ENCODE results near the gene SREK1.
A peak's percentile ranks its signal among the peaks of the same experiment; 100 is the strongest.
"Not testable (repeated sequence)": the region's sequence is repeated elsewhere in the genome, so short reads cannot be mapped to it uniquely, and the experiment has no call there.

The SREK1 gene

GRCh38 chr5:66144074-66144833 is at the start of gene SREK1:
Gene SREK1 (plus strand): TSS chr5:66144300. CDS start chr5:66144377, 77 bp downstream.
- Histone ChIP-seq H3K36me3 (ENCODE audit: control insufficient read depth, insufficient read depth, low read length) (no peaks in the 10 kb centered on the region), H3K9ac (ENCODE audit: low read length) (peak within 1 kb of the TSS; percentile 88), H3K4me3 (ENCODE audit: low read length) (peak within 1 kb of the TSS; percentile 62), H3K4me1 (ENCODE audit: control insufficient read depth, insufficient read depth, low read length) (peaks cover 6% of the 10 kb centered on the region), H3K27me3 (ENCODE audit: control insufficient read depth, insufficient read depth, low read length) (no peaks in the 10 kb centered on the region), H3K9me3 (ENCODE audit: control insufficient read depth, low read length) (no peaks in the 10 kb centered on the region)

GRCh38 chr5:66100851-66101250 is 43.2 kb upstream of the SREK1 start:
- H3K36me3 ChIP-seq (ENCODE audit: control insufficient read depth, insufficient read depth, low read length): no peaks in the 10 kb centered on the region
- no peak overlapping the region for H3K4me3 ChIP-seq (ENCODE audit: low read length)
- no peaks in the 10 kb centered on the region for H3K9me3 ChIP-seq (ENCODE audit: control insufficient read depth, low read length)
- H3K27me3 ChIP-seq (ENCODE audit: control insufficient read depth, insufficient read depth, low read length): no peaks in the 10 kb centered on the region
- no peak overlapping the region for H3K9ac ChIP-seq (ENCODE audit: low read length)
- H3K4me1 ChIP-seq (ENCODE audit: control insufficient read depth, insufficient read depth, low read length): no peaks in the 10 kb centered on the region

GRCh38 chr5:66113160-66113559 is 30.9 kb upstream of the SREK1 start:
- Histone ChIP-seq H3K4me3 (ENCODE audit: low read length) (no peak overlapping the region), H3K9me3 (ENCODE audit: control insufficient read depth, low read length) (no peaks in the 10 kb centered on the region), H3K27me3 (ENCODE audit: control insufficient read depth, insufficient read depth, low read length) (no peaks in the 10 kb centered on the region), H3K36me3 (ENCODE audit: control insufficient read depth, insufficient read depth, low read length) (no peaks in the 10 kb centered on the region), H3K4me1 (ENCODE audit: control insufficient read depth, insufficient read depth, low read length) (no peaks in the 10 kb centered on the region), H3K9ac (ENCODE audit: low read length) (no peak overlapping the region)

GRCh38 chr5:66118304-66118703 is 25.8 kb upstream of the SREK1 start:
- no peaks in the 10 kb centered on the region for H3K36me3 ChIP-seq (ENCODE audit: control insufficient read depth, insufficient read depth, low read length)
- H3K27me3 ChIP-seq (ENCODE audit: control insufficient read depth, insufficient read depth, low read length): no peaks in the 10 kb centered on the region
- no peak overlapping the region for H3K9ac ChIP-seq (ENCODE audit: low read length)
- H3K4me3 ChIP-seq (ENCODE audit: low read length): no peak overlapping the region
- H3K4me1 ChIP-seq (ENCODE audit: control insufficient read depth, insufficient read depth, low read length): no peaks in the 10 kb centered on the region
- H3K9me3 ChIP-seq (ENCODE audit: control insufficient read depth, low read length): no peaks in the 10 kb centered on the region

GRCh38 chr5:66122379-66123034 is 21.6 kb upstream of the SREK1 start:
- Histone ChIP-seq H3K36me3 (ENCODE audit: control insufficient read depth, insufficient read depth, low read length) (no peaks in the 10 kb centered on the region), H3K27me3 (ENCODE audit: control insufficient read depth, insufficient read depth, low read length) (no peaks in the 10 kb centered on the region), H3K9ac (ENCODE audit: low read length) (no peak overlapping the region), H3K4me3 (ENCODE audit: low read length) (no peak overlapping the region), H3K9me3 (ENCODE audit: control insufficient read depth, low read length) (no peaks in the 10 kb centered on the region), H3K4me1 (ENCODE audit: control insufficient read depth, insufficient read depth, low read length) (no peaks in the 10 kb centered on the region)

GRCh38 chr5:66129144-66129543 is 15.0 kb upstream of the SREK1 start:
- H3K4me1 ChIP-seq (ENCODE audit: control insufficient read depth, insufficient read depth, low read length): no peaks in the 10 kb centered on the region
- H3K4me3 ChIP-seq (ENCODE audit: low read length): no peak overlapping the region
- H3K27me3 ChIP-seq (ENCODE audit: control insufficient read depth, insufficient read depth, low read length): no peaks in the 10 kb centered on the region
- no peak overlapping the region for H3K9ac ChIP-seq (ENCODE audit: low read length)
- no peaks in the 10 kb centered on the region for H3K9me3 ChIP-seq (ENCODE audit: control insufficient read depth, low read length)
- no peaks in the 10 kb centered on the region for H3K36me3 ChIP-seq (ENCODE audit: control insufficient read depth, insufficient read depth, low read length)

GRCh38 chr5:66130493-66130892 is 13.6 kb upstream of the SREK1 start:
- Histone ChIP-seq H3K27me3 (ENCODE audit: control insufficient read depth, insufficient read depth, low read length) (no peaks in the 10 kb centered on the region), H3K36me3 (ENCODE audit: control insufficient read depth, insufficient read depth, low read length) (no peaks in the 10 kb centered on the region), H3K4me1 (ENCODE audit: control insufficient read depth, insufficient read depth, low read length) (no peaks in the 10 kb centered on the region), H3K9me3 (ENCODE audit: control insufficient read depth, low read length) (no peaks in the 10 kb centered on the region), H3K9ac (ENCODE audit: low read length) (no peak overlapping the region), H3K4me3 (ENCODE audit: low read length) (no peak overlapping the region)

- no peaks in the 10 kb centered on the region for H3K36me3 ChIP-seq (ENCODE audit: control insufficient read depth, insufficient read depth, low read length)
- no peaks in the 10 kb centered on the region for H3K4me1 ChIP-seq (ENCODE audit: control insufficient read depth, insufficient read depth, low read length)
- H3K4me3 ChIP-seq (ENCODE audit: low read length): no peak overlapping the region
- H3K9ac ChIP-seq (ENCODE audit: low read length): no peak overlapping the region
- H3K9me3 ChIP-seq (ENCODE audit: control insufficient read depth, low read length): no peaks in the 10 kb centered on the region
- H3K27me3 ChIP-seq (ENCODE audit: control insufficient read depth, insufficient read depth, low read length): no peaks in the 10 kb centered on the region
These were observed 9.7 kb upstream of the SREK1 start for GRCh38 chr5:66134407-66134861.

- Histone ChIP-seq H3K9me3 (ENCODE audit: control insufficient read depth, low read length) (no peaks in the 10 kb centered on the region), H3K9ac (ENCODE audit: low read length) (no peak overlapping the region), H3K36me3 (ENCODE audit: control insufficient read depth, insufficient read depth, low read length) (no peaks in the 10 kb centered on the region), H3K4me3 (ENCODE audit: low read length) (no peak overlapping the region), H3K27me3 (ENCODE audit: control insufficient read depth, insufficient read depth, low read length) (no peaks in the 10 kb centered on the region), H3K4me1 (ENCODE audit: control insufficient read depth, insufficient read depth, low read length) (no peaks in the 10 kb centered on the region)
These were observed 8.0 kb upstream of the SREK1 start for GRCh38 chr5:66136053-66136452.

GRCh38 chr5:66136944-66137343 is 7.2 kb upstream of the SREK1 start:
- not testable (repeated sequence) for H3K4me1 ChIP-seq (ENCODE audit: control insufficient read depth, insufficient read depth, low read length)

GRCh38 chr5:66138637-66139317 is 5.3 kb upstream of the SREK1 start:
- Histone ChIP-seq H3K9me3 (ENCODE audit: control insufficient read depth, low read length) (no peaks in the 10 kb centered on the region), H3K36me3 (ENCODE audit: control insufficient read depth, insufficient read depth, low read length) (no peaks in the 10 kb centered on the region), H3K4me3 (ENCODE audit: low read length) (no peak overlapping the region), H3K27me3 (ENCODE audit: control insufficient read depth, insufficient read depth, low read length) (no peaks in the 10 kb centered on the region), H3K9ac (ENCODE audit: low read length) (no peak overlapping the region), H3K4me1 (ENCODE audit: control insufficient read depth, insufficient read depth, low read length) (peaks cover 6% of the 10 kb centered on the region)

More at GRCh38 chr5:66136944-66137343, 7.2 kb upstream of the SREK1 start:
- not testable (repeated sequence) for H3K36me3 ChIP-seq (ENCODE audit: control insufficient read depth, insufficient read depth, low read length); H3K9me3 ChIP-seq (ENCODE audit: control insufficient read depth, low read length); H3K9ac ChIP-seq (ENCODE audit: low read length); H3K27me3 ChIP-seq (ENCODE audit: control insufficient read depth, insufficient read depth, low read length); H3K4me3 ChIP-seq (ENCODE audit: low read length)

GRCh38 chr5:66139318-66139712 is 4.8 kb upstream of the SREK1 start:
- H3K9me3 ChIP-seq (ENCODE audit: control insufficient read depth, low read length): no peaks in the 10 kb centered on the region

More at GRCh38 chr5:66139318-66139712, 4.8 kb upstream of the SREK1 start:
- H3K9ac ChIP-seq (ENCODE audit: low read length): no peak overlapping the region
- H3K27me3 ChIP-seq (ENCODE audit: control insufficient read depth, insufficient read depth, low read length): no peaks in the 10 kb centered on the region
- no peaks in the 10 kb centered on the region for H3K36me3 ChIP-seq (ENCODE audit: control insufficient read depth, insufficient read depth, low read length)
- H3K4me3 ChIP-seq (ENCODE audit: low read length): no peak overlapping the region
- peaks cover 6% of the 10 kb centered on the region for H3K4me1 ChIP-seq (ENCODE audit: control insufficient read depth, insufficient read depth, low read length)

All from mucosa of stomach (tissue), 1 donor.